H1 (cell line): ENCODE results near the gene LOC101059915.

Experiments used
- CTCF ChIA-PET: fragments of 300-600 bp; sonication (Branson Sonifier 250); formaldehyde crosslinking; loops from one replicate; lab custom pipeline; 2021; ENCODE audit not compliant: partially characterized antibody; lab: Charles Lee
- POLR2A ChIA-PET: fragments of 300-600 bp; sonication (Branson Sonifier 250); formaldehyde crosslinking; loops from one replicate; lab custom pipeline; 2021; ENCODE audit warnings: inconsistent platforms; ENCODE audit not compliant: partially characterized antibody; lab: Charles Lee
- DNase-seq, 2 experiments: peaks; one replicate each; pipeline versions ENCODE4 v3.0.0 to v3.0.0-alpha.2; 2010 to 2022; ENCODE audit warnings: low spot score in 2 of 2, low read depth in 1 of 2, mixed read lengths in 1 of 2
- FAIRE-seq: peaks from 2 replicates; lab custom pipeline; 2011; peaks lifted over from hg19 to GRCh38; lab: Jason Lieb, UNC
- H2AFZ ChIP-seq: 2 replicates; pipeline ENCODE4 v1.8.1; 2012; ENCODE audit warnings: low read length, inconsistent platforms
- H2AK5ac ChIP-seq: 2 replicates; pipeline ENCODE4 v1.6.1; 2013; ENCODE audit warnings: low read depth, low read length
- H2BK120ac ChIP-seq: replicated peaks from 2 replicates; pipeline ENCODE3; 2013; ENCODE audit warnings: low read depth, low read length, inconsistent platforms
- H2BK12ac ChIP-seq: 2 replicates; pipeline ENCODE4 v1.6.1; 2013; ENCODE audit warnings: low read depth, low read length
- H2BK15ac ChIP-seq: 2 replicates; pipeline ENCODE4 v1.6.1; 2013; ENCODE audit warnings: low read length
- H2BK20ac ChIP-seq: 2 replicates; pipeline ENCODE4 v1.6.1; 2013; ENCODE audit warnings: low read length
- H2BK5ac ChIP-seq: 2 replicates; pipeline ENCODE4 v1.6.1; 2013; ENCODE audit warnings: low read depth, low read length
- H3K14ac ChIP-seq: 2 replicates; pipeline ENCODE4 v1.6.1; 2013; ENCODE audit warnings: inconsistent platforms; ENCODE audit not compliant: insufficient read length
- H3K18ac ChIP-seq: 2 replicates; pipeline ENCODE4 v1.6.1; 2013; ENCODE audit warnings: low read length; ENCODE audit errors: extremely low read depth
- H3K23ac ChIP-seq: 2 replicates; pipeline ENCODE4 v1.6.1; 2013; ENCODE audit warnings: inconsistent platforms; ENCODE audit not compliant: insufficient read length
- H3K23me2 ChIP-seq: 2 replicates; pipeline ENCODE4 v1.6.1; 2013; ENCODE audit warnings: low read depth, low read length
- H3K27ac ChIP-seq: 2 replicates; pipeline ENCODE4 v1.6.1; 2011; ENCODE audit warnings: low read depth, low read length, inconsistent platforms
- H3K27me3 ChIP-seq, 4 experiments: replicated peaks in 1 of 4; 1 replicate in 1 of 4; 2 replicates in 3 of 4; pipeline versions ENCODE4 v1.6.1 to v1.8.1; 2011 to 2013; ENCODE audit warnings: low read length in 3 of 4, mild to moderate bottlenecking in 3 of 4, inconsistent platforms in 2 of 4, mixed read lengths in 2 of 4, moderate library complexity in 1 of 4; ENCODE audit not compliant: control insufficient read depth in 3 of 4, insufficient read depth in 3 of 4; ENCODE audit errors: extremely low read depth in 1 of 4
- H3K36me3 ChIP-seq, 4 experiments: 2 replicates each; pipeline versions ENCODE4 v1.6.1 to v1.8.1; 2011 to 2013; ENCODE audit warnings: mild to moderate bottlenecking in 4 of 4, low read length in 3 of 4, moderate library complexity in 2 of 4, control low read depth in 1 of 4, inconsistent platforms in 1 of 4; ENCODE audit not compliant: insufficient read depth in 4 of 4, control insufficient read depth in 2 of 4
- H3K4ac ChIP-seq: replicated peaks from 2 replicates; pipeline ENCODE3; 2013; ENCODE audit warnings: low read length, low read depth, mixed read lengths, inconsistent platforms; ENCODE audit not compliant: insufficient read length
- H3K4me1 ChIP-seq, 4 experiments: replicated peaks in 1 of 4; 1 replicate in 1 of 4; 2 replicates in 3 of 4; pipeline versions ENCODE4 v1.6.1 to v1.8.1; 2011 to 2013; ENCODE audit warnings: low read length in 3 of 4, inconsistent platforms in 2 of 4, mixed read lengths in 1 of 4; ENCODE audit not compliant: insufficient read depth in 4 of 4, control insufficient read depth in 3 of 4
- H3K4me2 ChIP-seq, 2 experiments: 2 replicates each; pipeline versions ENCODE4 v1.6.1 to v1.8.1; 2011 to 2013; ENCODE audit warnings: low read depth in 2 of 2, low read length in 2 of 2, control low read depth in 1 of 2, inconsistent platforms in 1 of 2, mild to moderate bottlenecking in 1 of 2; ENCODE audit not compliant: insufficient read depth in 1 of 2
- H3K4me3 ChIP-seq, 4 experiments: fragments of 200-600, 300-600 bp in 1 of 4; sonication (generic), shearing (Covaris generic), sonication (Bioruptor Twin) in 1 of 4; 2 replicates each; pipeline versions ENCODE4 v1.5.1 to v1.8.1; 2011 to 2016; ENCODE audit warnings: low read length in 4 of 4, low read depth in 3 of 4, control low read depth in 2 of 4, inconsistent platforms in 2 of 4, mild to moderate bottlenecking in 2 of 4, mixed read lengths in 1 of 4, moderate library complexity in 1 of 4; ENCODE audit not compliant: insufficient read depth in 2 of 4; ENCODE audit errors: extremely low read depth in 1 of 4
- H3K56ac ChIP-seq: replicated peaks from 2 replicates; pipeline ENCODE3; 2013; ENCODE audit warnings: low read depth, mild to moderate bottlenecking, mixed read lengths, low read length, inconsistent platforms; ENCODE audit not compliant: insufficient read length
- H3K79me1 ChIP-seq: 2 replicates; pipeline ENCODE4 v1.6.1; 2013; ENCODE audit warnings: low read depth, low read length, control low read depth
- H3K79me2 ChIP-seq, 2 experiments: 2 replicates each; pipeline versions ENCODE4 v1.6.1 to v1.8.1; 2012 to 2013; ENCODE audit warnings: low read length in 2 of 2, mild to moderate bottlenecking in 2 of 2, inconsistent platforms in 1 of 2; ENCODE audit not compliant: insufficient read depth in 2 of 2, control insufficient read depth in 1 of 2
- H3K9ac ChIP-seq, 4 experiments: replicated peaks in 1 of 4; 1 replicate in 1 of 4; 2 replicates in 3 of 4; pipeline versions ENCODE4 v1.6.1 to v1.8.1; 2011 to 2013; ENCODE audit warnings: low read depth in 3 of 4, low read length in 3 of 4, control low read depth in 2 of 4, mild to moderate bottlenecking in 2 of 4, moderate library complexity in 2 of 4, inconsistent platforms in 1 of 4; ENCODE audit errors: extremely low read depth in 1 of 4
- H3K9me3 ChIP-seq, 2 experiments: 2 replicates each; pipeline versions ENCODE4 v1.6.1 to v1.8.1; 2012 to 2013; ENCODE audit warnings: mild to moderate bottlenecking in 2 of 2, moderate library complexity in 2 of 2, control low read depth in 1 of 2, inconsistent platforms in 1 of 2, low read depth in 1 of 2, low read length in 1 of 2, mixed read lengths in 1 of 2; ENCODE audit not compliant: insufficient read depth in 2 of 2
- H4K20me1 ChIP-seq, 2 experiments: replicated peaks in 1 of 2; 2 replicates each; pipeline versions ENCODE3 to v1.8.1; 2011 to 2013; ENCODE audit warnings: inconsistent platforms in 2 of 2, low read length in 2 of 2, mild to moderate bottlenecking in 1 of 2; ENCODE audit not compliant: insufficient read depth in 2 of 2, control insufficient read depth in 1 of 2
- H4K5ac ChIP-seq: 2 replicates; pipeline ENCODE4 v1.6.1; 2013; ENCODE audit warnings: low read length, low read depth, mixed read lengths, inconsistent platforms; ENCODE audit not compliant: insufficient read length
- H4K8ac ChIP-seq: 2 replicates; pipeline ENCODE4 v1.8.0; 2013; ENCODE audit warnings: mild to moderate bottlenecking, moderate library complexity, low read length, inconsistent platforms; ENCODE audit not compliant: insufficient read depth; ENCODE audit errors: extremely low read depth
- H4K91ac ChIP-seq: replicated peaks from 2 replicates; pipeline ENCODE3; 2013; ENCODE audit warnings: low read length, mixed read lengths, inconsistent platforms; ENCODE audit not compliant: insufficient read length
- BACH1 ChIP-seq: IDR thresholded peaks from 2 replicates; pipeline ENCODE4 v1.6.1; 2012; ENCODE audit warnings: low read length, improper control_type of control experiment
- CEBPB ChIP-seq: IDR thresholded peaks from 2 replicates; pipeline ENCODE4 v1.6.1; 2012; ENCODE audit warnings: low read depth, low read length
- E2F6 ChIP-seq: IDR thresholded peaks from 2 replicates; pipeline ENCODE4 v1.6.1; 2012; ENCODE audit warnings: inconsistent platforms
- EGR1 ChIP-seq: IDR thresholded peaks from 2 replicates; pipeline ENCODE4 v1.6.1; 2011; ENCODE audit warnings: low read depth, low read length, borderline replicate concordance
- HDAC2 ChIP-seq, 2 experiments: fragments of 300-600 bp in 1 of 2; sonication (generic) in 1 of 2; IDR thresholded peaks; 2 replicates each; pipeline ENCODE4 v1.6.1; 2011 to 2012; ENCODE audit warnings: low read depth in 2 of 2, low read length in 2 of 2, mild to moderate bottlenecking in 2 of 2, moderate library complexity in 2 of 2, borderline replicate concordance in 1 of 2, inconsistent platforms in 1 of 2
- JUND ChIP-seq: IDR thresholded peaks from 2 replicates; pipeline ENCODE4 v1.6.1; 2011; ENCODE audit warnings: mild to moderate bottlenecking, improper control_type of control experiment, low read length
- RFX5 ChIP-seq: IDR thresholded peaks from 2 replicates; pipeline ENCODE4 v1.6.1; 2011; ENCODE audit warnings: low read depth, low read length, improper control_type of control experiment, borderline replicate concordance
- SIRT6 ChIP-seq: IDR thresholded peaks from one replicate; pipeline ENCODE4 v1.7.1; 2012; ENCODE audit warnings: low read length, inconsistent platforms
- SP2 ChIP-seq: IDR thresholded peaks from 2 replicates; pipeline ENCODE4 v1.6.1; 2012; ENCODE audit warnings: mild to moderate bottlenecking, low read length, inconsistent platforms
- TAF7 ChIP-seq: optimal IDR thresholded peaks from 2 replicates; pipeline ENCODE3; 2011; ENCODE audit warnings: low read depth, mild to moderate bottlenecking, inconsistent platforms, low read length, moderate library complexity, borderline replicate concordance
- USF2 ChIP-seq: IDR thresholded peaks from 2 replicates; pipeline ENCODE4 v1.6.1; 2011; ENCODE audit warnings: low read length, improper control_type of control experiment
- WGBS, 2 experiments: shearing (Covaris generic) in 1 of 2; methylation state at CpG; one replicate each; pipeline versions ENCODE4 v1.1.6 to v1.1.7; 2013 to 2015; ENCODE audit warnings: low lambda C conversion rate in 2 of 2, mixed read lengths in 2 of 2, inconsistent platforms in 1 of 2, low coverage in 1 of 2, missing lambda C conversion rate in 1 of 2; ENCODE audit not compliant: insufficient replicate concordance in 2 of 2, insufficient coverage in 1 of 2, insufficient read length in 1 of 2; ENCODE audit errors: extremely low coverage in 1 of 2, missing lambda C conversion rate in 1 of 2; 5-methylcytosine and 5-hydroxymethylcytosine counted together

The LOC101059915 gene

GRCh38 chrX:71665747-71666146 is 1.6 kb upstream of the LOC101059915 start:
- ChIA-PET CTCF (no interaction called here), POLR2A (no interaction called here)
- Histone ChIP-seq H3K4me1 (no peaks in the 10 kb centered on the region), H4K8ac (no peak overlapping the region), H4K20me1 (no peaks in the 10 kb centered on the region), H2BK15ac (no peak overlapping the region), H4K5ac (no peak overlapping the region), H4K91ac (no peak overlapping the region), H2AFZ (no peak overlapping the region), H3K79me2 (no peaks in the 10 kb centered on the region), H3K27me3 (no peaks in the 10 kb centered on the region), H3K9me3 (no peaks in the 10 kb centered on the region), H3K36me3 (no peaks in the 10 kb centered on the region), H3K23ac (no peak overlapping the region), H3K56ac (no peak overlapping the region), H3K18ac (no peak overlapping the region), H3K4me2 (no peak overlapping the region), H3K14ac (no peak overlapping the region), H2BK12ac (no peak overlapping the region), H3K4me3 (no peak overlapping the region), H3K4ac (no peak overlapping the region), H3K23me2 (no peaks in the 10 kb centered on the region), H2BK120ac (no peak overlapping the region), H3K9ac (no peak overlapping the region), H3K79me1 (no peaks in the 10 kb centered on the region), H2AK5ac (no peak overlapping the region), H3K27ac (no peak overlapping the region), H2BK20ac (no peak overlapping the region), H2BK5ac (no peak overlapping the region)
- DNase-seq, result no peak
- no peak for FAIRE-seq
- 87% methylated on average over 9 of the region's 10 CpGs; no CpG with 5 or more reads in 1 of the 2 experiments for WGBS, 2 experiments
- TF ChIP-seq CEBPB (no peak), SIRT6 (no peak), HDAC2 (IDR thresholded peaks at IDR 0.05; ENCODE audit: borderline replicate concordance in 1 of 2, low read depth in 2 of 2, low read length in 2 of 2) (no peak), RFX5 (no peak), SP2 (no peak), EGR1 (no peak), E2F6 (no peak), USF2 (no peak), TAF7 (no peak), JUND (no peak), BACH1 (no peak)
